Measurements from ENCODE around the gene LAMA3.

GRCh38 chr18:23868136-23868785 is 179.0 kb downstream of the LAMA3 start:
- TF ChIP-seq CTCF (IDR thresholded peaks at IDR 0.05; ENCODE audit: borderline replicate concordance, extremely low read depth, low read length, poor library complexity, severe bottlenecking) (no peak), EZH2 (IDR thresholded peaks at IDR 0.05; ENCODE audit: borderline replicate concordance, low read depth, low read length, severe bottlenecking) (no peak)

Measured in DND-41 (cell line).